ENCODE results near the gene PGS1.

The PGS1 gene

GRCh38 chr17:78384479-78385175, 6.2 kb downstream of the PGS1 start:
- peaks cover 13% of the 10 kb centered on the region for H3K36me3 Mint-ChIP-seq
- H3K27me3 Mint-ChIP-seq = no peaks in the 10 kb centered on the region
- ATAC-seq = no peak
- H3K4me3 Mint-ChIP-seq = peak overlapping the region; percentile 65
- H3K27ac Mint-ChIP-seq = peak overlapping the region; percentile 95
- H3K4me1 Mint-ChIP-seq = peaks cover 92% of the 10 kb centered on the region
- peaks cover 3% of the 10 kb centered on the region for H3K9me3 Mint-ChIP-seq

DNA sequence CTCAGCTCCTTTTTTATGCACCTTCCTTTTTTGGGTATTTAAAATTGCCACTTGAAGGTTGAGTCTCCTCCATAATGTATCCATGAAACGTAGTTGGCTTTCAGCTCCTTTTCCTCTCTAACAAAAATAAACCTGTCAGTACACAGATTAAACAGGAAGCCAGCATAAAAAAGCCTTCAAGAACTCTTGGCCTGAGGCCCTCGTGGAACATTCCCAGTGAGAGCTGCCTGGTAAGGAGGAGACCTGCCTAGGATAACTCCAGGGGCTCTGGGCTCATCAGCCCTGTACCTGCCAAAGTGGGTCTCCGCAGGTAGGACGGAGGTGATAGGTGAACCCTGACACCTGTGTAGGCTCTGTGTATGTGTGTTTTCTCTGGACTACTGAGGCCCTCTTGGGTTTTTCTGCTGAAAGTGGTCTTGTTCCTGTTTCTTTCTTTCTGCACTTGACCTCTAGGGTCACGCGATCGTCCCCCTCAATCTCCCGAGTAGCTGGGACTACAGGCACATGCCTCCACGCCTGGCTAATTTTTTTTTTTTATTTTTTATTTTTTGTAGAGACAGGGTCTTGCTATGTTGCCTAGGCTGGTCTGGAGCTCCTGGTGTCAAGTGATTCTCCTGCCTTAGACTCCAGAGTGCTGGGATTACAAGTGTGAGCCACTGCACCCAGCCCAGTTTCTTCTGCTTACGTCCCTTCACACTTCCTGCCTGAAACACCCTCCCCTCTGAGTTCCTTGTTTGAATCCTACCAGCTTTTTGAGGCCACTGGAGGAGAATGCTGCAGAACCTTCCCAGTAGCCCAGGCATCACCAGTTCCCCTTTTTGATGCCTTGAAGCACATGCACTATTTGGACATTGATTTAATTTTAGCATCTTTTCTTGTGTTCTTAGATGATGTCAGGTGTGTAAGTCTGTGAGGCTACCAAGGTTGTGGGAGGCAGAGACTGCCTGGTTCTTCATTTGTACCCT, 9.8 kb downstream of the PGS1 start:
- no peaks in the 10 kb centered on the region for H3K27me3 Mint-ChIP-seq
- ATAC-seq = peak; percentile 75
- H3K4me3 Mint-ChIP-seq = peak overlapping the region; percentile 60
- H3K27ac Mint-ChIP-seq = peak overlapping the region; percentile 95
- peaks cover 93% of the 10 kb centered on the region for H3K4me1 Mint-ChIP-seq
- peaks cover 8% of the 10 kb centered on the region for H3K36me3 Mint-ChIP-seq
- peaks cover 3% of the 10 kb centered on the region for H3K9me3 Mint-ChIP-seq

GRCh38 chr17:78390241-78391050, 12.0 kb downstream of the PGS1 start:
- no peak for ATAC-seq
- Mint-ChIP-seq H3K4me3 (peak overlapping the region; percentile 21), H3K9me3 (peaks cover 3% of the 10 kb centered on the region), H3K27ac (peak overlapping the region; percentile 95), H3K36me3 (peaks cover 26% of the 10 kb centered on the region), H3K27me3 (no peaks in the 10 kb centered on the region), H3K4me1 (peaks cover 89% of the 10 kb centered on the region)

GRCh38 chr17:78391051-78391431, 12.6 kb downstream of the PGS1 start:
- peaks cover 31% of the 10 kb centered on the region for H3K36me3 Mint-ChIP-seq
- no peaks in the 10 kb centered on the region for H3K27me3 Mint-ChIP-seq
- H3K9me3 Mint-ChIP-seq = peaks cover 3% of the 10 kb centered on the region
- ATAC-seq = no peak
- no peak overlapping the region for H3K4me3 Mint-ChIP-seq
- peaks cover 87% of the 10 kb centered on the region for H3K4me1 Mint-ChIP-seq
- peak overlapping the region; percentile 95 for H3K27ac Mint-ChIP-seq

- Mint-ChIP-seq H3K27ac (peak overlapping the region; percentile 95), H3K9me3 (peaks cover under 1% of the 10 kb centered on the region), H3K36me3 (peaks cover 34% of the 10 kb centered on the region), H3K27me3 (no peaks in the 10 kb centered on the region), H3K4me1 (peaks cover 84% of the 10 kb centered on the region), H3K4me3 (no peak overlapping the region)
- ATAC-seq = no peak
These were observed 13.4 kb downstream of the PGS1 start for GRCh38 chr17:78391843-78392242.

GRCh38 chr17:78392295-78392694, 13.8 kb downstream of the PGS1 start:
- ATAC-seq = no peak
- H3K9me3 Mint-ChIP-seq = no peaks in the 10 kb centered on the region

DNA sequence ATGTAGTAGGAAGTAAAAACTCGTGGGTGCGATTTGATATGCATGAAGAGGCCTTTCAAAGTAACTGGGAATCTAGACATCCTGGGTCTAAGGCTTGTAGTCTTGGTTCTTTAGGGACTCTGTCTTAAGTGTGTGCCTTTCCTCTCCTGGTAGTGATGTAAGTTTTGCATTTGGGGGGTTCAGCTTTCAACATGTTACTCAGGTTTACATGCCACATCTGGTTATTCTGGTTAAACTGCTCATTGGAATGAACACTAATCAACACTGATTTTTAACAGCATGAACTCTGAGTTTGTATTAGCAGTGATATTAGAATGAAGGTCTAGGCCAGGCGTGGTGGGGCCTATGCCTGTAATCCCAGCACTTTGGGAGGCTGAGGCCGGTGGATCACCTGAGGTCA, 15.1 kb downstream of the PGS1 start:
- H3K4me1 Mint-ChIP-seq = peaks cover 69% of the 10 kb centered on the region
- H3K27me3 Mint-ChIP-seq = no peaks in the 10 kb centered on the region
- H3K9me3 Mint-ChIP-seq = no peaks in the 10 kb centered on the region
- H3K36me3 Mint-ChIP-seq = peaks cover 48% of the 10 kb centered on the region
- no peak overlapping the region for H3K4me3 Mint-ChIP-seq
- peak overlapping the region; percentile 62 for H3K27ac Mint-ChIP-seq
- ATAC-seq = no peak

More at GRCh38 chr17:78392295-78392694, 13.8 kb downstream of the PGS1 start:
- H3K27me3 Mint-ChIP-seq = no peaks in the 10 kb centered on the region
- H3K4me1 Mint-ChIP-seq = peaks cover 81% of the 10 kb centered on the region
- no peak overlapping the region for H3K27ac Mint-ChIP-seq
- no peak overlapping the region for H3K4me3 Mint-ChIP-seq
- peaks cover 36% of the 10 kb centered on the region for H3K36me3 Mint-ChIP-seq

GRCh38 chr17:78394209-78394608, 15.8 kb downstream of the PGS1 start:
- Mint-ChIP-seq H3K9me3 (no peaks in the 10 kb centered on the region), H3K27me3 (no peaks in the 10 kb centered on the region), H3K4me3 (no peak overlapping the region), H3K36me3 (peaks cover 54% of the 10 kb centered on the region), H3K4me1 (peaks cover 63% of the 10 kb centered on the region), H3K27ac (peak overlapping the region; percentile 62)
- ATAC-seq = no peak

DNA sequence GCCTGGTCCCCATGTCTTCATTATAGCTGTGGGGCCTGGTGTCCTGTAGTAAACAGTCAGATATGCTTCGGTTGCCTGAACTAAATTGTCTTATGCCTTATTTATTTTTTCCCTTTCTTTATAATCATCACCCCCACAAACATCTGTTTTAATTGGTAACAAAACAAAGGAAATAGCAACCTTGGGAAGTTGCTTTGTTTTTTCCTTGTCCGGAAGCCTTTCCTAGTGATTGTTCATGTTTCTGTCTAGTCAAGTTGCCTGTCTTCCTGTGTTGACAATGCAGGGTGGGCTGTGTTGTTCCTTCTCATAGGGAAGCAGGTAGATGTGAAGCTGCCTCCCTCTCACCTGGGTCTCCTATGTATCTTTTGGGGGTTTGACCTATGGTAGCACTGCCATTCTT, 16.7 kb downstream of the PGS1 start:
- H3K27me3 Mint-ChIP-seq = no peaks in the 10 kb centered on the region
- H3K4me3 Mint-ChIP-seq = no peak overlapping the region
- peaks cover 55% of the 10 kb centered on the region for H3K4me1 Mint-ChIP-seq
- H3K36me3 Mint-ChIP-seq = peaks cover 62% of the 10 kb centered on the region
- no peak for ATAC-seq
- no peaks in the 10 kb centered on the region for H3K9me3 Mint-ChIP-seq
- no peak overlapping the region for H3K27ac Mint-ChIP-seq

DNA sequence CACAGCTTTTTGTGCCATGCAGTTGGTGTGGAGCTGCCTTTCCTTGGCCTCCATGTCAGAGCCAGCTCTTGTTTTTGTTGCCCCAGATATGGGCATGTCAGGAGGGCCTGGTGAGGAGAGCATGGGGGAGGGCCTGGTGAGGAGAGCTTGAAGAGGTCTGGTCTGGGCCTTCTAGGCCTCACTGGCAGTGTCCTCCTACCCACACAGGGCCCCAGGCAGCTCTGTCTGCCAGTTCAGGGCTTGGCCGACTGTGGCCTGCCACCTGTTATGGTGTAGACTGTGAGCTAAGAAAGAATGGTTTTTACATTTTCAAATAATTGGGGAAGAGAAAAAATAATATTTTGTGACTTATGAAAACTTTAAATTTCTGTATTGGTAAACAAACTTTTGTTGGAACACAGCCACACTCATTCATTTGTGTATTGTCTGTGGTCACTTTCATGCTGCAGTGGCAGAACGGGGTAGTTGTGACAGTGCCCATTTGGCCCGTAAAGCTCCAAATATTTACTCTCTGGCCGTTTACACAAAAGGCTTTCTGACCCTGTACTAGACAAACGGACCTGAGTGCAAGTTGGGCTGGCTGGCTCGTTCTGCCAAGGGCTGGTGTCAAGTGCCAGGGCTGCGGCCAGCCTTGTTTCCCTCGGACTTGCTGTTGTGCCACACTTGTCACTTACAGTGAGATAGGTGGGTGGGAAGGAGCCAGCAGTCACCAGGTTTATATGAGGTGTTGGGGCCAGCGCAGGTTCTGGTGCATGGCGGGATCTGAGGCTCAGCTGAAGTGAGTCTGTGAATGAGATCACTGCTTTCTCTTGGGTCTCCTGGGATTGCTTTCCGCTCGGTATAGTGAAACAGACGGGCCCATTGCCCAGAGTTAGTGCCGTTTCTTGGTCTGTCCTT, 18.2 kb downstream of the PGS1 start:
- Mint-ChIP-seq H3K4me3 (no peak overlapping the region), H3K36me3 (peaks cover 77% of the 10 kb centered on the region), H3K4me1 (peaks cover 40% of the 10 kb centered on the region), H3K27ac (peak overlapping the region; percentile 8), H3K27me3 (no peaks in the 10 kb centered on the region), H3K9me3 (no peaks in the 10 kb centered on the region)
- no peak for ATAC-seq

DNA sequence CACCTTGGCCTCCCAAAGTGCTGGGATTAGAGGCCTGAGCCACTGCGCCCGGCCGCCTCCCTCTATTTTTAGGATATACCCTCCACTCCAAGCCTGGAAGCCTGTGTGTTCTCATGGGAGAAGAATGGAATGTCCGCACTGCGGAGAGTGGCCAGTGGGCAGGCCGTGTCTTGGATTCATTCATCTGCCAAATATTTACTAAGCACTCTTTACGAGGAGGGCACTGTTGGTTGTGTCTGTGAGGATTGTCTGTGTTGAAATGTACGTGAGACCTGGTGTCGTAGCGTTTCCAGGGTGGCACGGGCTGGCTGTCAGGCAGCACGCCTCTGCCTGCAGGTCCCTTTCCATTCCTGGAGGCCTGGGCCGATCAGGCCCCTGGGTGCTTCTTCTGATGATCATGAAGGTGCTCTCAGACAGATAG, 19.2 kb downstream of the PGS1 start:
- no peak overlapping the region for H3K4me3 Mint-ChIP-seq
- no peak overlapping the region for H3K27ac Mint-ChIP-seq
- H3K9me3 Mint-ChIP-seq = no peaks in the 10 kb centered on the region
- peaks cover 30% of the 10 kb centered on the region for H3K4me1 Mint-ChIP-seq
- peaks cover 87% of the 10 kb centered on the region for H3K36me3 Mint-ChIP-seq
- ATAC-seq = no peak
- H3K27me3 Mint-ChIP-seq = no peaks in the 10 kb centered on the region

GRCh38 chr17:78398390-78398789, 19.9 kb downstream of the PGS1 start:
- H3K9me3 Mint-ChIP-seq = no peaks in the 10 kb centered on the region
- H3K27me3 Mint-ChIP-seq = no peaks in the 10 kb centered on the region
- peaks cover 25% of the 10 kb centered on the region for H3K4me1 Mint-ChIP-seq
- no peak for ATAC-seq
- no peak overlapping the region for H3K4me3 Mint-ChIP-seq
- peaks cover 91% of the 10 kb centered on the region for H3K36me3 Mint-ChIP-seq
- H3K27ac Mint-ChIP-seq = no peak overlapping the region

- peaks cover 92% of the 10 kb centered on the region for H3K36me3 Mint-ChIP-seq
- no peaks in the 10 kb centered on the region for H3K27me3 Mint-ChIP-seq
- no peaks in the 10 kb centered on the region for H3K9me3 Mint-ChIP-seq
- no peak overlapping the region for H3K27ac Mint-ChIP-seq
- no peak for ATAC-seq
- peaks cover 17% of the 10 kb centered on the region for H3K4me1 Mint-ChIP-seq
- no peak overlapping the region for H3K4me3 Mint-ChIP-seq
These were observed 20.7 kb downstream of the PGS1 start for GRCh38 chr17:78399028-78399692.

- ATAC-seq = no peak
- Mint-ChIP-seq H3K27ac (no peak overlapping the region), H3K4me1 (peaks cover 14% of the 10 kb centered on the region), H3K36me3 (peaks cover 93% of the 10 kb centered on the region), H3K9me3 (no peaks in the 10 kb centered on the region), H3K27me3 (no peaks in the 10 kb centered on the region), H3K4me3 (no peak overlapping the region)
These were observed 21.3 kb downstream of the PGS1 start for GRCh38 chr17:78399693-78400144.

Data from stimulated activated memory B cell treated with anti-CD40 and anti-IgM and Interleukin-4, amounts not matched to agents 10 μg/mL and 1 μg/mL and 100 μg/mL, for 72 hours (primary cell).